ENCODE measurements around the gene RBFOX1.

Gene RBFOX1

GRCh38 chr16:7391694-7392093, 59.0 kb downstream of the RBFOX1 start:
- no peak for DNase-seq
- TF ChIP-seq, protein P1, sequence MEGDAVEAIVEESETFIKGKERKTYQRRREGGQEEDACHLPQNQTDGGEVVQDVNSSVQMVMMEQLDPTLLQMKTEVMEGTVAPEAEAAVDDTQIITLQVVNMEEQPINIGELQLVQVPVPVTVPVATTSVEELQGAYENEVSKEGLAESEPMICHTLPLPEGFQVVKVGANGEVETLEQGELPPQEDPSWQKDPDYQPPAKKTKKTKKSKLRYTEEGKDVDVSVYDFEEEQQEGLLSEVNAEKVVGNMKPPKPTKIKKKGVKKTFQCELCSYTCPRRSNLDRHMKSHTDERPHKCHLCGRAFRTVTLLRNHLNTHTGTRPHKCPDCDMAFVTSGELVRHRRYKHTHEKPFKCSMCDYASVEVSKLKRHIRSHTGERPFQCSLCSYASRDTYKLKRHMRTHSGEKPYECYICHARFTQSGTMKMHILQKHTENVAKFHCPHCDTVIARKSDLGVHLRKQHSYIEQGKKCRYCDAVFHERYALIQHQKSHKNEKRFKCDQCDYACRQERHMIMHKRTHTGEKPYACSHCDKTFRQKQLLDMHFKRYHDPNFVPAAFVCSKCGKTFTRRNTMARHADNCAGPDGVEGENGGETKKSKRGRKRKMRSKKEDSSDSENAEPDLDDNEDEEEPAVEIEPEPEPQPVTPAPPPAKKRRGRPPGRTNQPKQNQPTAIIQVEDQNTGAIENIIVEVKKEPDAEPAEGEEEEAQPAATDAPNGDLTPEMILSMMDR (IDR thresholded peaks at IDR 0.05; ENCODE audit: low read depth, low read length) = no peak

GRCh38 chr16:7392206-7392605, 59.6 kb downstream of the RBFOX1 start:
- no peaks in the 10 kb centered on the region for H3K4me1 ChIP-seq
- TF ChIP-seq, protein P1 (IDR thresholded peaks at IDR 0.05; ENCODE audit: low read depth, low read length) = no peak
- no peaks in the 10 kb centered on the region for H3K27me3 ChIP-seq
- no peaks in the 10 kb centered on the region for H3K36me3 ChIP-seq
- H3K9me3 ChIP-seq = no peaks in the 10 kb centered on the region; the same call in 1 of the 2 replicates
- DNase-seq = no peak
- H3K4me3 ChIP-seq (ENCODE audit: low read depth, low read length) = no peak overlapping the region

More at GRCh38 chr16:7391694-7392093, 59.0 kb downstream of the RBFOX1 start:
- Histone ChIP-seq H3K36me3 (no peaks in the 10 kb centered on the region), H3K9me3 (no peaks in the 10 kb centered on the region; the same call in 1 of the 2 replicates), H3K4me3 (ENCODE audit: low read depth, low read length) (no peak overlapping the region), H3K27me3 (no peaks in the 10 kb centered on the region), H3K4me1 (no peaks in the 10 kb centered on the region)

DNA sequence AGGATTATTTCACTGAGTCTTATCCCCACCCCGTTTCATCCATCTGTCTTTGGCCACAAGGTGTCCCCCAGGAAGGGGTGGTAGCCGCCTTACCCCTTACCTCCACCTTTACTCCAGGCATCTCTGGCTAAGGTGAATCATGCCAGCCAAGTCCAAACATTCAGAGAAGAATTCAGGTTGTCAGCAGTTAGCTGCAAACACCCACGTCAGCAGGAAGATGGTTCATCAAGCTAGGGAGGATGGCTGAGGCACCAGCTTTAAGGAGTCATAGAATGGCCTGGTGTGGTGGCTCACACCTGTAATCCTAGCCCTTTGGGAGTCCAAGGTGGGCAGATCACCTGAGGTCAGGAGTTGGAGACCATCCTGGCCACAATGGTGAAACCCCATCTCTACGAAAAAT, 61.0 kb downstream of the RBFOX1 start:
- H3K9me3 ChIP-seq = no peaks in the 10 kb centered on the region; the same call in 1 of the 2 replicates
- H3K4me3 ChIP-seq (ENCODE audit: low read depth, low read length) = no peak overlapping the region
- no peak for DNase-seq
- no peaks in the 10 kb centered on the region for H3K27me3 ChIP-seq
- TF ChIP-seq, protein P1 (IDR thresholded peaks at IDR 0.05; ENCODE audit: low read depth, low read length) = no peak
- no peaks in the 10 kb centered on the region for H3K36me3 ChIP-seq
- H3K4me1 ChIP-seq = no peaks in the 10 kb centered on the region

DNA sequence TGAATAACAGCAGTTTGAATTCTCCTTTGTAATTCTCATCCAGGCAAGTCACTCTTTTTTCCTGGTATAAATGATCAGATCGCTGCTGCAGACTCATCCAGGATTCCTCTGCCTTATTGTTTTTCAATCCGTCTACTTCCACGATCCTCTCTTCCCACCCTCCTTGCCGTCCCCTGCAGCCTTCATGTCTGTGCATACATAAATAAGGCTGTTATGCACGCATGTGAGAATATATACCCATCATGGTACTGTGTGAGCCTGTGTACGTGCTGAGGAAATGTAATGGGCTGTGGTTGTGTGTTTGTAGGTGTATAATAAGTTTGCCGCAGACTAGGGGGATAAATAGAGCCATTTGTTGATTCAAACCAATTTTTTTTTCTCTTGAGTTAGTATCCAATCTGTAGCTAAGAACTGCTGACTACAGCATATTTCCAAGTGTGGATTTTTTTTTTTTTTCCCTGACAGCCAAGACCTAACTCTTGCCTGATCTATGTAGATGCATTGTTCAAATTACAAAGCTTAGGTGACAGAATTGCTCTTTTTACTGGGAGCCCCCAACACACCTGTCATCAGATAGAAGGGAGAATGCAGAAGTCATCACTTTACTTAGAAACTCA, 62.2 kb downstream of the RBFOX1 start:
- Histone ChIP-seq H3K4me3 (ENCODE audit: low read depth, low read length) (no peak overlapping the region), H3K27me3 (no peaks in the 10 kb centered on the region), H3K36me3 (no peaks in the 10 kb centered on the region), H3K9me3 (no peaks in the 10 kb centered on the region), H3K4me1 (no peaks in the 10 kb centered on the region)
- TF ChIP-seq, protein P1 (IDR thresholded peaks at IDR 0.05; ENCODE audit: low read depth, low read length) = no peak
- DNase-seq = no peak

DNA sequence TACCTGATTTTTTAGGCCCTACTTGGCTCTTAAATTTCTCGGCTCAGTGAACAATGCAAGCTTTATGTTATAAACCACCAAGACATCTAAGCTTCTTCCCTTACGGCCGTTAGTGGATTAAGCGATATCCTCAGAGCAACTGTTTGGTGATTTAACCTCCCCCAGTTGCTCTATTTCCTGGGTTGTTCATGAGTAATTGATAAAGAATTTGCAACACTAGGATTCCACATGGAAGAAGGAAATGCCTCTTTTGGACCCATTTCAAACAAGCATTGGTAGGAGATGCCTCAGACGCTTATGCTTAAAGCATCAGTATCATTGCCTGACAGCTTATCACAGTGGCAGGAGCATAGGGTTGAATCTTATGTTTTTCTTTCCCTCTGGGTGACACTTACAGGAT, 65.3 kb downstream of the RBFOX1 start:
- H3K4me1 ChIP-seq = no peaks in the 10 kb centered on the region
- no peaks in the 10 kb centered on the region for H3K36me3 ChIP-seq
- H3K4me3 ChIP-seq (ENCODE audit: low read depth, low read length) = no peak overlapping the region
- no peaks in the 10 kb centered on the region for H3K9me3 ChIP-seq
- TF ChIP-seq, protein P1 (IDR thresholded peaks at IDR 0.05; ENCODE audit: low read depth, low read length) = no peak
- no peak for DNase-seq
- no peaks in the 10 kb centered on the region for H3K27me3 ChIP-seq

DNA sequence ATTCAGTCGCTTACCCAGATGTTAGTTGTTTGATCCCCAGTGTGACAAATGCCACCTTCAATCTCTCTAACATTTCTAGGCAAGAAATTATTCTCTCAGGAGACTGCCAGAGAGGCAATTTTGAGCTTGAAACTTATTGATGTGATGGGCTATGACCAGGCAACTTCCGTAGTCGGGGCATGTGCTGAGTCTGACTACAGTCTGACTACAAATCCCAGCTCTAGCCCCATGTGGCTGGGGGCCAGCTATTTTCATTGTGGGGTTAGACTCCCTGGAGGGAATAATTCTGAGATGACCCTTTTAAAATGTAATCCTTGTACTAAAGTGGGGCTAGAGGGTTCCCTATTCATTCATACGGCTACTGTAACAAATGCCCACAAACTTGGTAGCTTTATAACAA, 65.9 kb downstream of the RBFOX1 start:
- H3K4me3 ChIP-seq (ENCODE audit: low read depth, low read length) = no peak overlapping the region
- TF ChIP-seq, protein P1 (IDR thresholded peaks at IDR 0.05; ENCODE audit: low read depth, low read length) = no peak
- no peaks in the 10 kb centered on the region for H3K27me3 ChIP-seq
- no peaks in the 10 kb centered on the region for H3K9me3 ChIP-seq
- no peaks in the 10 kb centered on the region for H3K4me1 ChIP-seq
- no peaks in the 10 kb centered on the region for H3K36me3 ChIP-seq
- DNase-seq = no peak

Measured in BE2C (cell line).